GM23248 (cell line): ENCODE results near the gene EHMT2.

Source experiments
- EZH2 ChIP-seq: fragments of 200-600 bp; sonication (generic); IDR thresholded peaks from 2 replicates; pipeline ENCODE4 v1.6.1; 2018; ENCODE audit warnings: antibody characterized with exemption, mild to moderate bottlenecking; ENCODE audit not compliant: insufficient read depth, poor library complexity, severe bottlenecking
- EZH2phosphoT487 ChIP-seq: fragments of 200-600 bp; sonication (generic); IDR thresholded peaks from 2 replicates; pipeline ENCODE4 v1.6.1; 2018; ENCODE audit warnings: antibody characterized with exemption, moderate library complexity, mild to moderate bottlenecking, low read depth; ENCODE audit not compliant: insufficient read depth

- no peak for TF ChIP-seq EZH2
- no peak for TF ChIP-seq EZH2phosphoT487
Measured at GRCh38 chr6:31887173-31888007, 10.1 kb downstream of the EHMT2 start.
